OCI-LY7 (cell line): Measurements from ENCODE around the gene MIA2. TPM values are rescaled to one million over a fixed set of nuclear protein-coding genes. Genes with fewer than 3 reads are reported as not detected.

Experiments
- BruUV-seq: library from RNA; stranded (reverse); fragments of 400-500 nt; replicated peaks from 2 replicates; lab custom pipeline; 2021; lab: Mats Ljungman, UMichigan
- CTCF ChIA-PET: fragments of 300-600 bp; sonication (Branson Sonifier 250); formaldehyde crosslinking; loops from one replicate; lab custom pipeline; 2022; ENCODE audit warnings: antibody characterized with exemption; ENCODE audit not compliant: unreplicated experiment; lab: Charles Lee
- POLR2A ChIA-PET: fragments of 300-600 bp; sonication (Branson Sonifier 250); formaldehyde crosslinking; loops from one replicate; lab custom pipeline; 2022; ENCODE audit warnings: antibody characterized with exemption; lab: Charles Lee
- DNase-seq: peaks from one replicate; pipeline ENCODE4 v3.0.0-alpha.2; 2015; ENCODE audit warnings: low spot score
- H2AFZ ChIP-seq: fragments of 200-600 bp; sonication (generic), shearing (Covaris generic); 2 replicates; pipeline ENCODE4 v1.6.1; 2014; ENCODE audit warnings: mild to moderate bottlenecking, antibody characterized with exemption, low read length, moderate library complexity
- H3K27ac ChIP-seq: fragments of 200-600 bp; sonication (generic); 2 replicates; pipeline ENCODE4 v1.5.1; 2014; ENCODE audit warnings: mixed run types, low read depth, mild to moderate bottlenecking, moderate library complexity, low read length, inconsistent platforms; ENCODE audit not compliant: poor library complexity, severe bottlenecking
- H3K36me3 ChIP-seq: fragments of 200-600 bp; sonication (generic); 2 replicates; pipeline ENCODE4 v1.6.1; 2014; ENCODE audit warnings: mild to moderate bottlenecking, antibody characterized with exemption, low read length, moderate library complexity, mixed read lengths; ENCODE audit not compliant: insufficient read depth
- H3K4me1 ChIP-seq: fragments of 200-600 bp; sonication (generic); 2 replicates; pipeline ENCODE4 v1.5.1; 2014; ENCODE audit warnings: mild to moderate bottlenecking, low read length; ENCODE audit not compliant: insufficient read depth, poor library complexity, severe bottlenecking
- H3K4me2 ChIP-seq: fragments of 200-600 bp; sonication (generic); 2 replicates; pipeline ENCODE4 v1.6.1; 2014; ENCODE audit warnings: mild to moderate bottlenecking, low read length
- H3K4me3 ChIP-seq: fragments of 200-600 bp; sonication (generic); 2 replicates; pipeline ENCODE4 v1.5.1; 2014; ENCODE audit warnings: mild to moderate bottlenecking, low read depth, low read length; ENCODE audit not compliant: poor library complexity, severe bottlenecking
- H3K79me2 ChIP-seq: fragments of 200-600 bp; sonication (generic); 2 replicates; pipeline ENCODE4 v1.6.1; 2016; ENCODE audit warnings: low read depth, mild to moderate bottlenecking, low read length, moderate library complexity, mixed read lengths; ENCODE audit not compliant: insufficient read depth
- H3K9me2 ChIP-seq: fragments of 200-600 bp; sonication (generic); 2 replicates; pipeline ENCODE4 v1.6.1; 2016; ENCODE audit warnings: mild to moderate bottlenecking, low read length, mixed read lengths; ENCODE audit not compliant: insufficient read depth
- H3K9me3 ChIP-seq: fragments of 200-600 bp; sonication (generic); 2 replicates; pipeline ENCODE4 v1.6.1; 2014; ENCODE audit warnings: mild to moderate bottlenecking, mixed run types, low read length, mixed read lengths
- H4K20me1 ChIP-seq: fragments of 200-600 bp; sonication (generic); 2 replicates; pipeline ENCODE4 v1.6.1; 2014; ENCODE audit warnings: mild to moderate bottlenecking, antibody characterized with exemption, low read length, moderate library complexity, mixed read lengths; ENCODE audit not compliant: insufficient read depth
- CTCF ChIP-seq: fragments of 200-600 bp; sonication (generic); conservative IDR thresholded peaks from 2 replicates; pipeline ENCODE4 v1.5.1; 2014; ENCODE audit warnings: mild to moderate bottlenecking, antibody characterized with exemption, low read length, moderate library complexity, mixed read lengths
- EZH2phosphoT487 ChIP-seq: fragments of 200-600 bp; sonication (generic); IDR thresholded peaks from 2 replicates; pipeline ENCODE4 v1.6.1; 2018; ENCODE audit warnings: low read depth, borderline replicate concordance, mild to moderate bottlenecking, mixed run types, antibody characterized with exemption, low read length, moderate library complexity, mixed read lengths
- intact Hi-C: fragments of 100-400 bp; cut with micrococcal nuclease; formaldehyde crosslinking; loops from one replicate; pipeline ENCODE4 v1.10.0; 2022; ENCODE audit not compliant: unreplicated experiment
- total RNA-seq, 2 experiments: library from RNA; depleted of rRNA in 1 of 2; stranded (reverse); fragments of >200 nt in 1 of 2; shearing (Covaris generic) in 1 of 2; gene quantifications; 2 replicates each; pipeline ENCODE4 v1.2.3, GENCODE V29; 2014 to 2022

Gene MIA2
- total RNA-seq, 2 experiments from 2014 or later: 20.2 to 28.3 TPM

DNA sequence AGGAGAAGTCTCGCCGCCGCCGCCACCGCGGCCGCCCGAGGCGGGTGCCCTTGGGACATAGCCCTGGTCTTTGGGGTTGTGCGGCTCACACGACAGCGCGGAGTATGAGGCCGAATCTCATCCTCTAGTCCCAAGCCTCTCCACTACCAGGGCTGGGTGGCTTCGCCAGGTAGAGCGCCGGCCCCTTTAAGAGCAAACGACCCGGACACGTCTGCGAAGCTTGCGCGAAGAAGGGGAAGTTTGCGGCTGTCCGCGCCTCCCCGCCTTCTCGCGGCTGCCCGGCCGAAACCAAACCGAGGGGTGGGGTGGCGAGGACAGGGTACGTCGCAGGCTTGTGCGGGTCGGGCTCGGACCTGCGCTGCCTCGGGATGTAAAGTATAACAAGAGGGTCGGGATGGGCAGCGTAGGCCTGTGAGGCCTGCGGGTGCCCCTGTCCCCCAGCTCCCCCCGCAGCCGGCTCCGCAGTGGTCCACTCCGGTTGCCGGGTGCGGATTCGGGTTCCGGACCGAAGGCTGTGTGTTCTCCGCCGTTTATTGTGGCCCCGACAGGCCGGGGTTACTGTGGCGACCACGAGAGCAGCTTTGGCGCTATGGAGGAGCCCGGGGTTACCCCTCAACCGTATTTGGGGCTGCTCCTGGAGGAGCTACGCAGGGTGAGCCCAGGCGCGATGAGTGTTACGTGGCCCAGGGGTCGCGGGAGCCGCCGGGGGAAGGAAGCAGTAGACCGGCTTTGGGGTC, 33.3 kb downstream of the MIA2 start:
- peaks cover 16% of the 10 kb centered on the region for H3K36me3 ChIP-seq
- POLR2A ChIA-PET: interaction anchor here (0.5 to 5.6 kb wide), 15 partner anchors 24 to 399 kb away, joined by 3 to 35 read pairs (median 4); partner anchors contain the start of genes FBXO33, GEMIN2, PNN and SEC23A
- intact Hi-C loops: loop anchor here (1.0 to 5.0 kb wide), 3 partner anchors 92 to 165 kb away; partner anchors contain the start of genes FBXO33, PNN and SEC23A
- peak overlapping the region; percentile 64 for H2AFZ ChIP-seq
- peak; percentile 95 for DNase-seq
- peaks cover 55% of the 10 kb centered on the region for H3K79me2 ChIP-seq
- H3K4me1 ChIP-seq: peaks cover 29% of the 10 kb centered on the region
- peaks cover 7% of the 10 kb centered on the region; the same call in 1 of the 2 replicates for H4K20me1 ChIP-seq
- peak overlapping the region; percentile 94 for H3K4me2 ChIP-seq
- peak overlapping the region; percentile 88 for H3K4me3 ChIP-seq
- no TSS peak for BruUV-seq
- TF ChIP-seq EZH2phosphoT487: no peak
- no peak for TF ChIP-seq CTCF
- H3K27ac ChIP-seq: peak overlapping the region; percentile 84
- H3K9me2 ChIP-seq: no peaks in the 10 kb centered on the region
- peaks cover 21% of the 10 kb centered on the region for H3K9me3 ChIP-seq
- CTCF ChIA-PET: interaction anchor here (0.5 kb wide), 1 partner anchor 165 kb away, joined by 4 read pairs; no protein-coding TSS in a partner anchor

GRCh38 chr14:39267608-39268005, 33.9 kb downstream of the MIA2 start:
- peaks cover 27% of the 10 kb centered on the region for H3K9me3 ChIP-seq
- peaks cover 22% of the 10 kb centered on the region for H3K36me3 ChIP-seq
- ChIA-PET CTCF (no interaction called here), POLR2A (interaction anchor here (0.7 to 5.6 kb wide), 7 partner anchors 94 to 399 kb away, joined by 3 to 35 read pairs (median 9); partner anchors contain the start of genes FBXO33, SEC23A and TRAPPC6B)
- intact Hi-C loops: loop anchor here (1.0 to 5.0 kb wide), 3 partner anchors 92 to 165 kb away; partner anchors contain the start of genes FBXO33, PNN and SEC23A
- H3K9me2 ChIP-seq: no peaks in the 10 kb centered on the region
- no TSS peak for BruUV-seq
- peaks cover 7% of the 10 kb centered on the region; the same call in 1 of the 2 replicates for H4K20me1 ChIP-seq
- H3K4me3 ChIP-seq: peak overlapping the region; percentile 88
- peak overlapping the region; percentile 64 for H2AFZ ChIP-seq
- H3K79me2 ChIP-seq: peaks cover 60% of the 10 kb centered on the region
- TF ChIP-seq EZH2phosphoT487 (no peak), CTCF (no peak)
- peak; percentile 76 for DNase-seq
- H3K4me2 ChIP-seq: peak overlapping the region; percentile 94
- peaks cover 29% of the 10 kb centered on the region for H3K4me1 ChIP-seq
- peak overlapping the region; percentile 84 for H3K27ac ChIP-seq
